IMR-90 (cell line): ENCODE results near the gene CBR1. TPM values are rescaled to one million over a fixed set of nuclear protein-coding genes. Genes with fewer than 3 reads are reported as not detected.

ENCODE experiments used
- ATAC-seq: fragments of 200-7000 bp; cut with Tn5 transposase; 2 replicates; pipeline ENCODE4 v1.9.1; 2020; ENCODE audit warnings: low read depth, mild to moderate bottlenecking, moderate library complexity
- BruUV-seq: library from RNA; stranded (reverse); fragments of 400-500 nt; replicated peaks from 2 replicates; lab custom pipeline; 2021; lab: Mats Ljungman, UMichigan
- CTCF ChIA-PET: fragments of 300-600 bp; formaldehyde crosslinking; extraction: SDS; loops from one replicate; lab custom pipeline; 2021; ENCODE audit warnings: antibody characterized with exemption; lab: Yijun Ruan, JAX
- POLR2A ChIA-PET: fragments of 300-600 bp; sonication (Branson Sonifier 250); formaldehyde crosslinking; loops from one replicate; lab custom pipeline; 2022; ENCODE audit warnings: antibody characterized with exemption; ENCODE audit not compliant: unreplicated experiment; lab: Charles Lee
- DNase-seq: peaks from one replicate; pipeline ENCODE4 v3.0.0; 2013
- H2AFZ ChIP-seq: replicated peaks from 2 replicates; pipeline ENCODE3; 2013; ENCODE audit warnings: low read length, mild to moderate bottlenecking; ENCODE audit not compliant: poor library complexity
- H2AK5ac ChIP-seq: 2 replicates; pipeline ENCODE4 v1.6.1; 2013; ENCODE audit warnings: low read depth, low read length, inconsistent platforms
- H2AK9ac ChIP-seq: replicated peaks from 2 replicates; pipeline ENCODE3; 2013; ENCODE audit warnings: mild to moderate bottlenecking, low read depth, low read length, moderate library complexity; ENCODE audit not compliant: poor library complexity
- H2BK120ac ChIP-seq: 2 replicates; pipeline ENCODE4 v1.6.1; 2013; ENCODE audit warnings: low read depth, low read length, inconsistent platforms
- H2BK15ac ChIP-seq: 3 replicates; pipeline ENCODE4 v1.6.1; 2013; ENCODE audit warnings: low read depth, low read length, inconsistent platforms
- H2BK20ac ChIP-seq: 2 replicates; pipeline ENCODE4 v1.6.1; 2013; ENCODE audit warnings: low read depth, mild to moderate bottlenecking, inconsistent platforms, low read length, moderate library complexity
- H2BK5ac ChIP-seq: 2 replicates; pipeline ENCODE4 v1.6.1; 2013; ENCODE audit warnings: mild to moderate bottlenecking, low read depth, low read length, inconsistent platforms; ENCODE audit not compliant: poor library complexity, severe bottlenecking
- H3K14ac ChIP-seq: replicated peaks from 2 replicates; pipeline ENCODE4 v1.6.1; 2013; ENCODE audit warnings: low read depth, low read length, inconsistent platforms
- H3K18ac ChIP-seq: 2 replicates; pipeline ENCODE4 v1.6.1; 2013; ENCODE audit warnings: low read depth, low read length, control low read depth
- H3K23ac ChIP-seq: 2 replicates; pipeline ENCODE4 v1.6.1; 2013; ENCODE audit warnings: low read depth, low read length, inconsistent platforms
- H3K27ac ChIP-seq: 2 replicates; pipeline ENCODE4 v1.5.1; 2013; ENCODE audit warnings: mild to moderate bottlenecking, control low read depth, low read length; ENCODE audit not compliant: insufficient read depth
- H3K27me3 ChIP-seq: 2 replicates; pipeline ENCODE4 v1.6.1; 2013; ENCODE audit warnings: low read length; ENCODE audit not compliant: control insufficient read depth, insufficient read depth
- H3K36me3 ChIP-seq: 2 replicates; pipeline ENCODE4 v1.6.1; 2013; ENCODE audit warnings: low read length, mixed read lengths; ENCODE audit not compliant: control insufficient read depth, insufficient read depth
- H3K4ac ChIP-seq: 2 replicates; pipeline ENCODE4 v1.6.1; 2013; ENCODE audit warnings: low read depth, low read length, inconsistent platforms
- H3K4me1 ChIP-seq: 2 replicates; pipeline ENCODE4 v1.6.1; 2013; ENCODE audit warnings: low read length, mixed read lengths; ENCODE audit not compliant: control insufficient read depth, insufficient read depth
- H3K4me2 ChIP-seq: 2 replicates; pipeline ENCODE4 v1.6.1; 2013; ENCODE audit warnings: low read depth, mild to moderate bottlenecking, control low read depth, low read length, moderate library complexity
- H3K4me3 ChIP-seq: 2 replicates; pipeline ENCODE4 v1.5.1; 2013; ENCODE audit warnings: low read depth, mild to moderate bottlenecking, control low read depth, low read length, moderate library complexity; ENCODE audit not compliant: insufficient read depth
- H3K56ac ChIP-seq: 2 replicates; pipeline ENCODE4 v1.6.1; 2013; ENCODE audit warnings: low read length, inconsistent platforms; ENCODE audit not compliant: insufficient read depth; ENCODE audit errors: extremely low read depth
- H3K79me1 ChIP-seq, 2 experiments: 2 replicates each; pipeline ENCODE4 v1.6.1; 2013; ENCODE audit warnings: low read length in 2 of 2, inconsistent platforms in 1 of 2, low read depth in 1 of 2
- H3K9ac ChIP-seq: 2 replicates; pipeline ENCODE4 v1.6.1; 2013; ENCODE audit warnings: low read depth, low read length, control low read depth
- H3K9me1 ChIP-seq: 2 replicates; pipeline ENCODE4 v1.6.1; 2013; ENCODE audit warnings: low read length, inconsistent platforms; ENCODE audit not compliant: insufficient read depth
- H3K9me3 ChIP-seq: 2 replicates; pipeline ENCODE4 v1.6.1; 2013; ENCODE audit warnings: low read length; ENCODE audit not compliant: control insufficient read depth, insufficient read depth
- H4K20me1 ChIP-seq: 2 replicates; pipeline ENCODE4 v1.6.1; 2013; ENCODE audit warnings: low read length, inconsistent platforms; ENCODE audit not compliant: insufficient read depth
- H4K5ac ChIP-seq: 2 replicates; pipeline ENCODE4 v1.6.1; 2013; ENCODE audit warnings: mild to moderate bottlenecking, low read depth, low read length, control low read depth
- H4K8ac ChIP-seq, 2 experiments: 2 replicates each; pipeline ENCODE4 v1.6.1; 2013; ENCODE audit warnings: low read depth in 2 of 2, low read length in 2 of 2, control low read depth in 1 of 2, inconsistent platforms in 1 of 2
- H4K91ac ChIP-seq: 2 replicates; pipeline ENCODE4 v1.6.1; 2013; ENCODE audit warnings: low read depth, low read length, inconsistent platforms; ENCODE audit not compliant: insufficient read depth
- BHLHE40 ChIP-seq: fragments of 150-350 bp; IDR thresholded peaks from 2 replicates; pipeline ENCODE4 v1.6.1; 2016; ENCODE audit warnings: mild to moderate bottlenecking, low read depth, low read length
- CEBPB ChIP-seq: IDR thresholded peaks from 2 replicates; pipeline ENCODE4 v1.6.1; 2012; ENCODE audit warnings: low read depth, low read length, improper control_type of control experiment
- CHD1 ChIP-seq: IDR thresholded peaks from 2 replicates; pipeline ENCODE4 v1.6.1; 2012; ENCODE audit warnings: low read depth, low read length, improper control_type of control experiment
- FOS ChIP-seq: fragments of 150-350 bp; IDR thresholded peaks from 2 replicates; pipeline ENCODE4 v1.6.1; 2016; ENCODE audit warnings: low read depth, low read length
- MAFK ChIP-seq: IDR thresholded peaks from 2 replicates; pipeline ENCODE4 v1.6.1; 2012; ENCODE audit warnings: low read depth, low read length, improper control_type of control experiment
- MAZ ChIP-seq: IDR thresholded peaks from 2 replicates; pipeline ENCODE4 v1.6.1; 2012; ENCODE audit warnings: low read depth, mild to moderate bottlenecking, low read length, improper control_type of control experiment, moderate library complexity, borderline replicate concordance
- MXI1 ChIP-seq: IDR thresholded peaks from 2 replicates; pipeline ENCODE4 v1.6.1; 2012; ENCODE audit warnings: low read depth, mild to moderate bottlenecking, low read length, moderate library complexity, borderline replicate concordance
- NFE2L2 ChIP-seq: fragments of 150-350 bp; IDR thresholded peaks from 2 replicates; pipeline ENCODE4 v1.6.1; 2016; ENCODE audit warnings: low read depth, mild to moderate bottlenecking, low read length
- POLR2A ChIP-seq: IDR thresholded peaks from 2 replicates; pipeline ENCODE4 v1.6.1; 2012; ENCODE audit warnings: mild to moderate bottlenecking, low read depth, low read length
- RAD21 ChIP-seq: IDR thresholded peaks from 2 replicates; pipeline ENCODE4 v1.6.1; 2012; ENCODE audit warnings: low read length, improper control_type of control experiment
- RCOR1 ChIP-seq: IDR thresholded peaks from 2 replicates; pipeline ENCODE4 v1.6.1; 2012; ENCODE audit warnings: mild to moderate bottlenecking, low read length, improper control_type of control experiment; ENCODE audit not compliant: insufficient replicate concordance
- RFX5 ChIP-seq: IDR thresholded peaks from 2 replicates; pipeline ENCODE4 v1.8.0; 2012; ENCODE audit warnings: low read depth, mild to moderate bottlenecking, low read length, moderate library complexity
- SMC3 ChIP-seq: fragments of 150-350 bp; IDR thresholded peaks from 2 replicates; pipeline ENCODE4 v1.6.1; 2016; ENCODE audit warnings: low read depth, mild to moderate bottlenecking, antibody characterized with exemption, low read length, moderate library complexity
- WGBS, 2 experiments: methylation state at CpG; one replicate each; pipeline versions ENCODE4 v1.1.5 to v1.1.7; 2013; ENCODE audit warnings: missing lambda C conversion rate in 2 of 2; ENCODE audit not compliant: insufficient read length in 1 of 2; ENCODE audit errors: extremely low coverage in 2 of 2; 5-methylcytosine and 5-hydroxymethylcytosine counted together
- dilution Hi-C: fragments of 300-500 bp; cut with HindIII; formaldehyde crosslinking; loops from one replicate; pipeline ENCODE4 v1.14.3; 2018; ENCODE audit warnings: low sequenced_read_pairs; ENCODE audit not compliant: unreplicated experiment
- in situ Hi-C: fragments of 300-500 bp; cut with MboI; formaldehyde crosslinking; loops from 3 replicates; pipeline ENCODE4 v1.14.3; 2019; ENCODE audit warnings: low sequenced_read_pairs, inconsistent platforms, mixed read lengths
- intact Hi-C: fragments of 100-400 bp; cut with micrococcal nuclease; formaldehyde crosslinking; loops from 2 replicates; pipeline ENCODE4 v1.10.0; 2022
- polyA plus RNA-seq, 3 experiments: library from polyadenylated mRNA; depleted of rRNA; stranded (reverse); fragments of >200 nt; gene quantifications; 2 replicates each; pipeline ENCODE4 v1.2.3, GENCODE V29; 2012; ENCODE audit warnings: low replicate concordance in 1 of 3
- total RNA-seq: library from RNA; depleted of rRNA; stranded (reverse); fragments of >200 nt; gene quantifications from 2 replicates; pipeline ENCODE4 v1.2.3, GENCODE V29; 2012
- TF ChIP-seq, protein P1 (sequence below): conservative IDR thresholded peaks from 2 replicates; pipeline ENCODE4 v1.5.1; 2012; ENCODE audit warnings: mild to moderate bottlenecking, low read depth, low read length, improper control_type of control experiment
- TF ChIP-seq, protein P2 (sequence below): fragments of 150-350 bp; IDR thresholded peaks from 2 replicates; pipeline ENCODE4 v1.6.1; 2016; ENCODE audit warnings: low read depth, mild to moderate bottlenecking, low read length, moderate library complexity, borderline replicate concordance

Gene CBR1
- total and polyA plus RNA-seq, 2 of the 4 experiments (the other 2 are of a cell fraction) = 122 to 222 TPM

- peaks cover 6% of the 10 kb centered on the region for H3K9me1 ChIP-seq
- H2AK9ac ChIP-seq = peak overlapping the region; percentile 63
- H3K36me3 ChIP-seq = no peaks in the 10 kb centered on the region
- peak; percentile 77 for ATAC-seq
- H3K23ac ChIP-seq = peak overlapping the region; percentile 79
- peak overlapping the region; percentile 59; the same call in 1 of the 2 replicates for H2BK120ac ChIP-seq
- H3K14ac ChIP-seq = peak overlapping the region; percentile 76; the same call in 1 of the 2 replicates
- H3K27ac ChIP-seq = no peak overlapping the region
- dilution Hi-C loops = no loop called here
- ChIA-PET POLR2A (no interaction called here), CTCF (interaction anchor here (1.0 kb wide), 1 partner anchor 23 kb away, joined by 3 read pairs; no protein-coding TSS in a partner anchor)
- H4K8ac ChIP-seq = peak overlapping the region in 1 of 2 experiments; percentile 67; a peak in 2 of 4 replicates
- H2AFZ ChIP-seq = peak overlapping the region; percentile 89
- H2BK15ac ChIP-seq = 0 out of 3 replicates have a peak overlapping the region, but pooled peaks have one; percentile 49
- H3K4me2 ChIP-seq = no peak overlapping the region
- H4K91ac ChIP-seq = 0 out of 2 replicates have a peak overlapping the region, but pooled peaks have one; percentile 33
- in situ Hi-C loops = no loop called here
- intact Hi-C loops = no loop called here
- H3K4ac ChIP-seq = 0 out of 2 replicates have a peak overlapping the region, but pooled peaks have one; percentile 6
- no peaks in the 10 kb centered on the region for H4K20me1 ChIP-seq
- H2BK20ac ChIP-seq = no peak overlapping the region
- H3K9ac ChIP-seq = no peak overlapping the region
- H4K5ac ChIP-seq = peak overlapping the region; percentile 3; the same call in 1 of the 2 replicates
- no TSS peak for BruUV-seq
- H3K18ac ChIP-seq = no peak overlapping the region; the same call in 1 of the 2 replicates
- DNase-seq = peak; percentile 23
- WGBS, 2 experiments = 83% methylated on average over 2 of the region's 6 CpGs; no CpG with 5 or more reads in 1 of the 2 experiments
- no peak overlapping the region for H3K56ac ChIP-seq
- no peaks in the 10 kb centered on the region for H3K79me1 ChIP-seq
- peaks cover 7% of the 10 kb centered on the region for H3K4me1 ChIP-seq
- H2AK5ac ChIP-seq = no peak overlapping the region
- H3K9me3 ChIP-seq = no peaks in the 10 kb centered on the region
- no peak overlapping the region for H2BK5ac ChIP-seq
- peaks cover 14% of the 10 kb centered on the region for H3K27me3 ChIP-seq
- no peak overlapping the region for H3K4me3 ChIP-seq
- TF ChIP-seq CEBPB (no peak), POLR2A (no peak), MAZ (no peak), RFX5 (no peak), CHD1 (no peak), RAD21 (no peak), MAFK (no peak), NFE2L2 (no peak), FOS (no peak), BHLHE40 (no peak), MXI1 (no peak), RCOR1 (no peak), SMC3 (no peak)
- TF ChIP-seq, protein P1, sequence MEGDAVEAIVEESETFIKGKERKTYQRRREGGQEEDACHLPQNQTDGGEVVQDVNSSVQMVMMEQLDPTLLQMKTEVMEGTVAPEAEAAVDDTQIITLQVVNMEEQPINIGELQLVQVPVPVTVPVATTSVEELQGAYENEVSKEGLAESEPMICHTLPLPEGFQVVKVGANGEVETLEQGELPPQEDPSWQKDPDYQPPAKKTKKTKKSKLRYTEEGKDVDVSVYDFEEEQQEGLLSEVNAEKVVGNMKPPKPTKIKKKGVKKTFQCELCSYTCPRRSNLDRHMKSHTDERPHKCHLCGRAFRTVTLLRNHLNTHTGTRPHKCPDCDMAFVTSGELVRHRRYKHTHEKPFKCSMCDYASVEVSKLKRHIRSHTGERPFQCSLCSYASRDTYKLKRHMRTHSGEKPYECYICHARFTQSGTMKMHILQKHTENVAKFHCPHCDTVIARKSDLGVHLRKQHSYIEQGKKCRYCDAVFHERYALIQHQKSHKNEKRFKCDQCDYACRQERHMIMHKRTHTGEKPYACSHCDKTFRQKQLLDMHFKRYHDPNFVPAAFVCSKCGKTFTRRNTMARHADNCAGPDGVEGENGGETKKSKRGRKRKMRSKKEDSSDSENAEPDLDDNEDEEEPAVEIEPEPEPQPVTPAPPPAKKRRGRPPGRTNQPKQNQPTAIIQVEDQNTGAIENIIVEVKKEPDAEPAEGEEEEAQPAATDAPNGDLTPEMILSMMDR = no peak
- TF ChIP-seq, protein P2, sequence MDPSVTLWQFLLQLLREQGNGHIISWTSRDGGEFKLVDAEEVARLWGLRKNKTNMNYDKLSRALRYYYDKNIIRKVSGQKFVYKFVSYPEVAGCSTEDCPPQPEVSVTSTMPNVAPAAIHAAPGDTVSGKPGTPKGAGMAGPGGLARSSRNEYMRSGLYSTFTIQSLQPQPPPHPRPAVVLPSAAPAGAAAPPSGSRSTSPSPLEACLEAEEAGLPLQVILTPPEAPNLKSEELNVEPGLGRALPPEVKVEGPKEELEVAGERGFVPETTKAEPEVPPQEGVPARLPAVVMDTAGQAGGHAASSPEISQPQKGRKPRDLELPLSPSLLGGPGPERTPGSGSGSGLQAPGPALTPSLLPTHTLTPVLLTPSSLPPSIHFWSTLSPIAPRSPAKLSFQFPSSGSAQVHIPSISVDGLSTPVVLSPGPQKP = no peak
Measured at GRCh38 chr21:36087362-36088138, 17.7 kb downstream of the CBR1 start.
